Measurements from ENCODE around the gene PDXP. TPM values are rescaled to one million over a fixed set of nuclear protein-coding genes. Genes with fewer than 3 reads are reported as not detected.

Gene PDXP
- total RNA-seq, 1 experiment from 2014 or later = 42.7 TPM

DNA sequence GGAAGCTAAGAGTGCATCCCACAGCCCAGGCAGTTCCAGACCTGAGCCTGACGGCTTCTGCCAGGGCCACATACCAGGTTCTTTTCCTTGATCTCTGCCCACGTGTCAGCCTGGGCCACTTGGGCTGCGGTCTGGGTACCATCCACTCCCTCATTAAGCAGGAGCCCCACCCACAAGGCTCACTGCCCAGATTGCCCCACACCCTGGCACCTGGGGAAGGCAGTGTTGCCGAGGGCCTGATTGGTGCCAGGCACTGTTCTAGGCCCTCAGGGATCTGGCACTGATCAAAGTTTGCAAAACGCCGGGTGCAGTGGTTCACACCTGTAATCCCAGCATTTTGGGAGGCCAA is 34.5 kb upstream of the PDXP start:
- Histone ChIP-seq H3K4me1 (ENCODE audit: control insufficient read depth in 1 of 2, insufficient read depth in 2 of 2, low read length in 2 of 2) (no peaks in the 10 kb centered on the region; a peak in 1 of 4 replicates), H3K9ac (ENCODE audit: low read length) (no peak overlapping the region), H3K4me2 (ENCODE audit: low read length) (no peak overlapping the region), H3K4me3 (replicated peaks in 1 of 2; ENCODE audit: low read depth in 1 of 2, low read length in 2 of 2) (no peak overlapping the region), H2AFZ (ENCODE audit: low read depth, low read length, poor library complexity, severe bottlenecking) (no peak overlapping the region), H3K27me3 (ENCODE audit: insufficient read depth, low read length) (no peaks in the 10 kb centered on the region), H3K27ac (ENCODE audit: low read depth, low read length) (peak overlapping the region; percentile 8; the same call in 1 of the 2 replicates), H4K20me1 (ENCODE audit: insufficient read depth) (no peaks in the 10 kb centered on the region), H3K36me3 (ENCODE audit: control insufficient read depth in 1 of 2, insufficient read depth in 2 of 2, low read length in 2 of 2) (peaks cover 17 to 20% of the 10 kb centered on the region in 2 experiments; a peak in 3 of 4 replicates), H3K9me3 (ENCODE audit: control insufficient read depth in 1 of 2, insufficient read depth in 1 of 2, low read depth in 1 of 2, low read length in 2 of 2) (no peaks in the 10 kb centered on the region), H3K9me2 (ENCODE audit: insufficient read depth) (no peaks in the 10 kb centered on the region), H3K79me2 (ENCODE audit: insufficient read depth, low read length) (no peaks in the 10 kb centered on the region)
- TF ChIP-seq ELF1 (IDR thresholded peaks at IDR 0.05; ENCODE audit: borderline replicate concordance, low read depth) (no peak), SIN3A (IDR thresholded peaks at IDR 0.05; ENCODE audit: low read depth) (no peak), TCF7L2 (IDR thresholded peaks at IDR 0.05; ENCODE audit: borderline replicate concordance, extremely low read depth, insufficient read depth, insufficient read length) (no peak), CEBPB (IDR thresholded peaks at IDR 0.05; ENCODE audit: low read depth) (no peak), YY1 (IDR thresholded peaks at IDR 0.05; ENCODE audit: extremely low read depth, insufficient replicate concordance, low read depth, low read length) (no peak), EZH2phosphoT487 (IDR thresholded peaks at IDR 0.05; ENCODE audit: borderline replicate concordance) (no peak), RAD21 (IDR thresholded peaks at IDR 0.05; ENCODE audit: low read depth) (no peak), POLR2AphosphoS5 (IDR thresholded peaks at IDR 0.05; ENCODE audit: low read depth, low read length) (no peak), FOSL1 (IDR thresholded peaks at IDR 0.05; ENCODE audit: low read depth) (no peak), SP1 (IDR thresholded peaks at IDR 0.05; ENCODE audit: low read depth) (no peak)
- TF ChIP-seq, protein P1, sequence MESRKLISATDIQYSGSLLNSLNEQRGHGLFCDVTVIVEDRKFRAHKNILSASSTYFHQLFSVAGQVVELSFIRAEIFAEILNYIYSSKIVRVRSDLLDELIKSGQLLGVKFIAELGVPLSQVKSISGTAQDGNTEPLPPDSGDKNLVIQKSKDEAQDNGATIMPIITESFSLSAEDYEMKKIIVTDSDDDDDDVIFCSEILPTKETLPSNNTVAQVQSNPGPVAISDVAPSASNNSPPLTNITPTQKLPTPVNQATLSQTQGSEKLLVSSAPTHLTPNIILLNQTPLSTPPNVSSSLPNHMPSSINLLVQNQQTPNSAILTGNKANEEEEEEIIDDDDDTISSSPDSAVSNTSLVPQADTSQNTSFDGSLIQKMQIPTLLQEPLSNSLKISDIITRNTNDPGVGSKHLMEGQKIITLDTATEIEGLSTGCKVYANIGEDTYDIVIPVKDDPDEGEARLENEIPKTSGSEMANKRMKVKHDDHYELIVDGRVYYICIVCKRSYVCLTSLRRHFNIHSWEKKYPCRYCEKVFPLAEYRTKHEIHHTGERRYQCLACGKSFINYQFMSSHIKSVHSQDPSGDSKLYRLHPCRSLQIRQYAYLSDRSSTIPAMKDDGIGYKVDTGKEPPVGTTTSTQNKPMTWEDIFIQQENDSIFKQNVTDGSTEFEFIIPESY (IDR thresholded peaks at IDR 0.05; ENCODE audit: extremely low read depth, insufficient replicate concordance, low read length) = no peak
- TF ChIP-seq, protein P2, sequence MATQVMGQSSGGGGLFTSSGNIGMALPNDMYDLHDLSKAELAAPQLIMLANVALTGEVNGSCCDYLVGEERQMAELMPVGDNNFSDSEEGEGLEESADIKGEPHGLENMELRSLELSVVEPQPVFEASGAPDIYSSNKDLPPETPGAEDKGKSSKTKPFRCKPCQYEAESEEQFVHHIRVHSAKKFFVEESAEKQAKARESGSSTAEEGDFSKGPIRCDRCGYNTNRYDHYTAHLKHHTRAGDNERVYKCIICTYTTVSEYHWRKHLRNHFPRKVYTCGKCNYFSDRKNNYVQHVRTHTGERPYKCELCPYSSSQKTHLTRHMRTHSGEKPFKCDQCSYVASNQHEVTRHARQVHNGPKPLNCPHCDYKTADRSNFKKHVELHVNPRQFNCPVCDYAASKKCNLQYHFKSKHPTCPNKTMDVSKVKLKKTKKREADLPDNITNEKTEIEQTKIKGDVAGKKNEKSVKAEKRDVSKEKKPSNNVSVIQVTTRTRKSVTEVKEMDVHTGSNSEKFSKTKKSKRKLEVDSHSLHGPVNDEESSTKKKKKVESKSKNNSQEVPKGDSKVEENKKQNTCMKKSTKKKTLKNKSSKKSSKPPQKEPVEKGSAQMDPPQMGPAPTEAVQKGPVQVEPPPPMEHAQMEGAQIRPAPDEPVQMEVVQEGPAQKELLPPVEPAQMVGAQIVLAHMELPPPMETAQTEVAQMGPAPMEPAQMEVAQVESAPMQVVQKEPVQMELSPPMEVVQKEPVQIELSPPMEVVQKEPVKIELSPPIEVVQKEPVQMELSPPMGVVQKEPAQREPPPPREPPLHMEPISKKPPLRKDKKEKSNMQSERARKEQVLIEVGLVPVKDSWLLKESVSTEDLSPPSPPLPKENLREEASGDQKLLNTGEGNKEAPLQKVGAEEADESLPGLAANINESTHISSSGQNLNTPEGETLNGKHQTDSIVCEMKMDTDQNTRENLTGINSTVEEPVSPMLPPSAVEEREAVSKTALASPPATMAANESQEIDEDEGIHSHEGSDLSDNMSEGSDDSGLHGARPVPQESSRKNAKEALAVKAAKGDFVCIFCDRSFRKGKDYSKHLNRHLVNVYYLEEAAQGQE (IDR thresholded peaks at IDR 0.05; ENCODE audit: low read depth) = no peak
- TF ChIP-seq, protein P3, sequence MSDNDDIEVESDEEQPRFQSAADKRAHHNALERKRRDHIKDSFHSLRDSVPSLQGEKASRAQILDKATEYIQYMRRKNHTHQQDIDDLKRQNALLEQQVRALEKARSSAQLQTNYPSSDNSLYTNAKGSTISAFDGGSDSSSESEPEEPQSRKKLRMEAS (IDR thresholded peaks at IDR 0.05) = no peak
- TF ChIP-seq, protein P4, sequence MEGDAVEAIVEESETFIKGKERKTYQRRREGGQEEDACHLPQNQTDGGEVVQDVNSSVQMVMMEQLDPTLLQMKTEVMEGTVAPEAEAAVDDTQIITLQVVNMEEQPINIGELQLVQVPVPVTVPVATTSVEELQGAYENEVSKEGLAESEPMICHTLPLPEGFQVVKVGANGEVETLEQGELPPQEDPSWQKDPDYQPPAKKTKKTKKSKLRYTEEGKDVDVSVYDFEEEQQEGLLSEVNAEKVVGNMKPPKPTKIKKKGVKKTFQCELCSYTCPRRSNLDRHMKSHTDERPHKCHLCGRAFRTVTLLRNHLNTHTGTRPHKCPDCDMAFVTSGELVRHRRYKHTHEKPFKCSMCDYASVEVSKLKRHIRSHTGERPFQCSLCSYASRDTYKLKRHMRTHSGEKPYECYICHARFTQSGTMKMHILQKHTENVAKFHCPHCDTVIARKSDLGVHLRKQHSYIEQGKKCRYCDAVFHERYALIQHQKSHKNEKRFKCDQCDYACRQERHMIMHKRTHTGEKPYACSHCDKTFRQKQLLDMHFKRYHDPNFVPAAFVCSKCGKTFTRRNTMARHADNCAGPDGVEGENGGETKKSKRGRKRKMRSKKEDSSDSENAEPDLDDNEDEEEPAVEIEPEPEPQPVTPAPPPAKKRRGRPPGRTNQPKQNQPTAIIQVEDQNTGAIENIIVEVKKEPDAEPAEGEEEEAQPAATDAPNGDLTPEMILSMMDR (IDR thresholded peaks at IDR 0.05 in 2 of 3, conservative IDR thresholded peaks at IDR 0.05 in 1 of 3; ENCODE audit: borderline replicate concordance in 1 of 3, insufficient read depth in 1 of 3, low read depth in 2 of 3, low read length in 2 of 3) = no peak
- TF ChIP-seq, protein P5, sequence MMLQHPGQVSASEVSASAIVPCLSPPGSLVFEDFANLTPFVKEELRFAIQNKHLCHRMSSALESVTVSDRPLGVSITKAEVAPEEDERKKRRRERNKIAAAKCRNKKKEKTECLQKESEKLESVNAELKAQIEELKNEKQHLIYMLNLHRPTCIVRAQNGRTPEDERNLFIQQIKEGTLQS (IDR thresholded peaks at IDR 0.05) = no peak
- RAD21 ChIA-PET (ENCODE audit: low non-redundant PET in 1 of 2, low total read pairs in 2 of 2, uncharacterized antibody in 2 of 2, unreplicated experiment in 2 of 2) = no interaction called here
- POLR2A ChIA-PET = no interaction called here
- no peak for DNase-seq (ENCODE audit: low read depth, low spot score)
- no peak for ATAC-seq
- CTCF ChIA-PET = no interaction called here
- intact Hi-C loops (cut with micrococcal nuclease) = loop anchor here (5.0 kb wide), 1 partner anchor 168 kb away; no protein-coding TSS in a partner anchor
- no TSS peak for BruUV-seq (replicated peaks)

Measured in HCT116 (cell line).